ENCODE measurements around the gene PERCC1.

Gene PERCC1

DNA sequence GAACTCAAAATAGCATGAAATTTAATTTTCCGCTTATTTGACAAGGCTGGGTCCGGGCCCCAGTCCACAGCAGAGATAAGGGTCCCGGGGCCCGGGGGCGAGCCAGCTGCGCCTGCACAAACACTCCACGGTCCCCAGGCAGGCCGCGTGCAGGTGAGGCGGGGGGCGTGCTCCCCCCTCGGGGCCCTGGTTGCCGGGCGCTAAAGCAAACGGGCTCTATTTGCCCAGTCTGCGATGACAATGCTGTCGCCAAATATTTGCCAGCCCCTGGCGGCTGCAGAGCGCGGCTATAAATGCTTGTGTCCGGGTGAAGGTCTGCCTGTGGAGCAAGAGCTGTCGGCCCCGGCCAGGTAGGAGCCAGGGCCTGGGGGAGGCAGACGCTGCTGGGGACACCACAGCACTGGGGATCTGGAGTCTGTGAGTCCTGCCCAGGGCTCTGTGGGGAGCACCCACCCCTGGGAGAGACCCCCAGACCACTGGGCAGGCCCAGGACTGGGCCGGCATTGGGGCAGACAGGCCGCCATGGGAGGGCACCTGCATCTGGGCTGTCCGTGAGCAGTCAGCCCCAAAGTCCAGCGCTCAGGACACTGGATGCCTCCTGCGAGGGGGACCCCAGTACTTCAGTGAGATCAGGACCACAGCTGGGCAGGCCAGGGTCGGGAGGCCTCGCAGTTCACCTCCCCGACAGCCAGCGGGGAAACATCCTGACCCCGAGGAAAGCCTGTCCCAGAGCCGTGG lies at the start of gene PERCC1:
TSS of gene PERCC1 (plus strand) at position 320 of the 738 bp plus-strand sequence. CDS start 1,516 bp downstream, outside the sequence.
- in situ Hi-C loops (cut with MboI; ENCODE audit: low sequenced_read_pairs) = no loop called here

DNA sequence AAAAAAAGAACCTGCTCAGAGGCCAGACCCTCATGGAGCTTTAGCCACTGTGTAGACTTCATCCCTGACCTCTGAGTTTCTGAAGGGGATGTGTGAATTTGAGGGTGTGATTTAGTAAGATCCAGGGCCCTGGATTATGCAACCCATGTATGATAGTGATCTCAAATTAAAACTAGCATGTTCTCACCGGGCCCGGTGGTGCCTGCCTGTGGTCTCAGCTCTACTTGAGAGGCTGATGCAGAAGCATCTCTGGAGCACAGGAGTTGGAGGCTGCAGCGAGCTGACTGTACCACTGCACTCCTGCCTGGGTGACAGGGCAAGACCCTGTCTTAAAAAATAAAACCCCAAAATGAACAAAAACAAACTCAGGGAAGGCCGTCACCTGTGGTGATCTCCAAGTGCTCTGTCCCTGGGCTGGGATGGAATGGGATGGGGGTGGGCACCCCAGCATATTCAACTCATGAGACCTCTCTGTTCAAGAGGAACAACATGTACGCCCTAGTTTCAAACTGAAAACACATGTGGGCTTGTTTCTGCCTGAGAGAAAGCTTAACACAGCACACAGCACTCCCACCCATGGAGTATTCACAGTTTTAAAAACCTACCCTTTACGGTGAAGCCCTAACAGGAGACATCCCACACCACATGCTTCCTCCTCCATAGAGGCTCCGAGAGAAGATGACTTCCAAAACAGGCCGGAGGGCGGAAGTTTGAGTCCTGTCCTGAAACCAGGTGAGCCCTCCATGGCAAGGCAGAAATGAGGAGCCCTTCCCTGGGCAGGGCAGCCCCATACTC lies 49.1 kb upstream of the PERCC1 start:
- in situ Hi-C loops (cut with MboI; ENCODE audit: low sequenced_read_pairs) = no loop called here

DNA sequence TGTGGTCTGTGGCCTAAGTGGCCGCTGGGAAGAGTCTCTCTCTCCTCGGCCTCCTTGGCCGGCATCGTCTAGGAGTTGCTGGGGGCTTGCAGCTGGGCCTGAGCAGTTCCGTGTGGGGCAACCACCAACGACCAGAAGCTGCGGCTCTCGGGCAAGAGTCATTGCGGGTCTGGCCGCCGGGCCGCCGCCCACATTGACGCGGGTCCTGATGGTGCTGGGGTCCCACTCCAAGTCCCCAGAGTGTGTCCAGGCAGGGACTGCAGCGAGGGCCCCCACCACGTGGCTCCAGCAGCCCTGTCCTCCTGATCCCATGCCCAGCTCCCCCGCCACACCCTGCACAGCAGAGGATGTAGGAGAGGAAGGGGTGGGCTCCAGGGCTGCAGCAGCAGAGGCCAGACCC lies 47.3 kb upstream of the PERCC1 start:
- in situ Hi-C loops (cut with MboI; ENCODE audit: low sequenced_read_pairs) = no loop called here

DNA sequence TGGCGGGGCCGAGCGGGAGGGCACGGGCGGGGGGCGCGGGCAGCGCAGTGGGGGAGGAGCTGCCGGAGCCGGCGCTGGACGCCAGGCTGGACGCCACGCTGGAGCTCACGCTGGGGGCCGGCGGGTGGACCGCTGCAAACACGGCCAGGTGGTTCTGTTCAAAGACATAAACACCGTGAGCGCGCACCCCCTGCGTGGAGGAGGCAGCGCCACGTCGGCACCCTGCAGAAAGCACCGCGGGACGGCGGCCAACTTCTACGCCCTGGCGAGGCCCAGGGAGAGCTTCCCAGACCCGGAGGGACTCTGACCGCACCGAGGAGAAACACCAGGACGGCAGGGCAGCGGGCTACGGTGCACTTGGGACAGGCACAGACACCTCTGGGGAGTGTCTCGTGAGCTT lies 45.6 kb upstream of the PERCC1 start:
- in situ Hi-C loops (cut with MboI; ENCODE audit: low sequenced_read_pairs) = no loop called here

DNA sequence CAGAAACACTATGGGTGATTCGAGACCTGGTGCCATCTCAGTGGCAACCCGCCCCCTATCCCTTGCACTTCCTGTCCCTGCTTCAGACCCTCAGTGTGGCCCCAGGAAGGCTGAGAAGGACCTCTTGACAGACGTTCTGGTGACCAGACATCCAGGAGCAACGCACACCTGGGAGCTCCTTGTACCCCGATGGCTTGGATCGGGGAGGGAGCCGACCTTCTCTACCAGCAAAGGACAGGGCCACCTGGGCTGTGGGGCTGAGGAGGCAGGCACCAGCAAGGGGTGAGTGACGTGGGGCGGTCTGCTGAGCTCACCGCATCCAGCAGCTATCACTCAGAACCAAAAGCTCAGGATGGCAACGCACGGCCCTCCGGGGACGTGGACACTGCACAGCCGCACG lies 43.5 kb upstream of the PERCC1 start:
- in situ Hi-C loops (cut with MboI; ENCODE audit: low sequenced_read_pairs) = no loop called here

DNA sequence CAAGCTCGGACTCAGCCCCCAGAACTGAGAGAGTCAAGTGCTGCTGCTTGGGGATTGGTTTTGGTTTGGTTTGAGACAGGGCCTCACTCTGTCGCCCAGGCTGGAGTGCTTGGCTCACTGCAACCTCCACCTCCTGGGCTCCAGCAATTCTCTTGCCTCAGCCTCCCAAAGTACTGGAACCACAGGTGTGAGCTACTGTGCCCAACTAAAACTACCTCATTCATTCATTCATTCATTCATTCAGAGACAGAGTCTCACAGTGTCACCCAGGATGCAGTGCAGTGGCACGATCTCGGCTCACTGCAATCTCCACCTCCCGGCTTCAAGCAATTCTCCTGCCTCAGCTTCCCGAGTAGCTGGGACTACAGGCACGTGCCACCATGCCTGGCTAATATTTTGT lies 41.1 kb upstream of the PERCC1 start:
- in situ Hi-C loops (cut with MboI; ENCODE audit: low sequenced_read_pairs) = no loop called here

DNA sequence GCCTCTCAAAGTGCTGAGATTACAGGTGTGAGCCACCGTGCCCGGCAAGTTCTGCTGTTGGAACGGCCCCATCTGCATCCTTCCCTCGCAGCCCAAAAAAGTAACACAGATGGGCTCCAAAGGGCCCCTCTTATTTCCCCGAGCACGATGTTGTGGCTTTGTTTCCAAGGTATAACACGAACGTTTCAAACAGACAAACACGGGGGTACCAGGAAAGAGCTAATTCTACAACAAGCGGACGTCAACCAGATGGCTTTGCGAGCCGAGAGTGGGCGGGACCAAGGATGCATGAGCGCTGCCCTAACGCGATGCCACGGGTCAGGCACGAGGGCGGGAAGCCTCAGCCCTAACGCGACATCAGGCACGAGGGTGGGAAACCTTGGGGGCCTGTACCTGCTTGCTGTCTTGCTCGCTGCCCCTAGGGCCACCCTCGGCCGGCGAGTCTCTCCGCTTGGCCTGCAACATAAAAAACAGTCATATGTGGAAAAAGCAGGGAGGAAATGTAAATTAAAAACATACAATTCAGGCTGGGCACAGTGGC lies 40.6 kb upstream of the PERCC1 start:
- in situ Hi-C loops (cut with MboI; ENCODE audit: low sequenced_read_pairs) = no loop called here

DNA sequence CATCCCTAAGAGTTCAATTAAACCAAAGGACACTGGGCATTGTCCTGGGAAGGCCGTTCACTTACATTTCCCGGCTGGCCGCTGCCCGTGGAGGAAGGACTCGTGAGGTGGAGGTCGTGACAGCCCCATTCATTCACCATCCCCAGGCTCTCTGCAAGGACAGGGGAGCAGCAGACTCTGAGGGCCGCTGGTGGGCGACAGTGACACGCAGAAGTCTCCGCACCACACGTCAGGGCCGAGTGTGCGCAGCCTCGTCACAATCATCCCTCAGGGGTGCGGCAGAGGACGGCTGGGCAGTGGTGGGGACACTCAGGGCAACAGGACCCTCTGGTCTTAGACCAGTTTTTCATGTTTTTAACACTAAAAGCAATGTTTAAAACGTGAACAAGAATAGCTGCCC lies 38.1 kb upstream of the PERCC1 start:
- in situ Hi-C loops (cut with MboI; ENCODE audit: low sequenced_read_pairs) = no loop called here

DNA sequence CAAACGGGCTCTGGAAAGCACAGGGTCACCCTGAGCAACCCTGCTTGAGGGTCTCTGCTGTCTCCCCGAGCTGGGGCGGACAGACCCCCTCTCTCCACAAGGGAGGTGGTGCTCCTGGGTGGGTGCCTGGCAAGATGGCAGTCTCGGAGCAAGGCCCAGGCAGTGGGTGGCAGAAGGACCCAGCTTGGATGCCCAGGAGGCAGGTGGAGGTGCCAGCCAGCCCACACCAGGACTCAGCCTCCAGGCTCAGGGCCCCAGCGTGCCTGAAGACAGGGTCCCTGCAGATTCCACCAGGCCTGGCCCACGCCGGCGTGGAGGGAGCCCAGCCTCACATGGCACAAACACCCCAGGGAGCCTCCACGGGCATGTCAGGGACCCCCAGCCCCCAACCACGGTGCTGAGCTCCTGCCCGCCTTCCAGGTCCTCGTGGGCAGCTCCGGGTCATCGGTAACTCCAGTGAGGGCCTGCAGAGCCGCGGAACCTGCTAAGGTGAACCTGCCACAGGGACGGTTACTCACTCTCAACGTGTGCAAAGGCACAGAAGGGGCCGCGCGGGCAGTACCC lies 37.2 kb upstream of the PERCC1 start:
- in situ Hi-C loops (cut with MboI; ENCODE audit: low sequenced_read_pairs) = no loop called here

DNA sequence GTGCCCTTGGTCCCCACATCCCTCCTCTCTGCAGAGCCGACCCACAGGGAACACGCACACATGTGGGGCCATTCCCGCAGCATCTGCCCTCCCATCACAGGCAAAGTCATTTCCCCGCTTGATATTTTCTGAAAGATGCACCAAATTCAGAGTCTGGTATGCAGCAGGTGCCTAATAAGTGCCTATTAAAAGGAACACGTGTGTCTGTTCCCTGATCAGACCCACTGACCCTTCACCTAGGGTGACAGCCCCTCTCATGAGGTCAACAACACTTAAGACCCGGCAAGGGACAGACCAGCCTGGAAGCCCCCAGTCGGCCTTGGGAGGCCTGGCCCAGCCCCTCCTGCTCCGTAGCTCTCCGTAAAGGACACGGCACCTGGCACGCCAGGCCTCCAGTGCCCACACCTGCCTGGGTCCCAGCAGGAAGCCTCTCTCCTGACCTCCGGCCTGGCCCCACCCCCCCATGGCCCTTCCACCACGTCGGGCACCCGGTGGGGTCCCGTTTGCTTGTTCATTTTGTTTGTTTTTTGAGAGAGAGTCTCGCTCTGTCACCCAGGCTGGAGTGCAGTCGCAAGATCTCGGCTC lies 36.4 kb upstream of the PERCC1 start:
- in situ Hi-C loops (cut with MboI; ENCODE audit: low sequenced_read_pairs) = no loop called here

DNA sequence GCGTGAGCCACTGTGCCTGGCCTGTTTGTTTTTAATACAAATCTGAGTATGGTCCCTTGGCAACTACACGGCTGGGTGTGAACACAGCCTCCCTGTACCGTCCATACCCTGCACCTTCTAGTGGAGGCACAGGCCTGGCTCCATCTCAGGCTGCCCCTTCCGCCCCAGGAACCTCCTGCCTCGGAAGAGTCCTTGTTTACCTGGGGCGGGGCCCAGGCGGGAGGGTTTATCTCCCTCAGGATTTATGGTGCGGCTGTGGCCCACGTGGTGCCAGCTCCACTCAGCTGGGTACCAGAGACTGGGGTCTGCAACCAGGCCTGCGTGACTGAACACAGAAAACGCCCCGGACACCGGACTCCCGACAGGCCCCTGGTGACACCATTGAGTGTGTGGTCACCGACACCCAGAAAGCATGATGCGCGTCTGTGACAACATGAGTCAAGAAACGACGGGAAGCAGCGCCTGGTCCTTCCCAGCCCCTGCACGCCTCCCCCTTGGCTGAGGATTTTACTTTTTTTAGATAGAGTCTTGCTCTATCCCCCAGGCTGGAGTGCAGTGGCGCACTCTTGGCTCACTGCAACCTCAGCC lies 35.3 kb upstream of the PERCC1 start:
- in situ Hi-C loops (cut with MboI; ENCODE audit: low sequenced_read_pairs) = no loop called here

DNA sequence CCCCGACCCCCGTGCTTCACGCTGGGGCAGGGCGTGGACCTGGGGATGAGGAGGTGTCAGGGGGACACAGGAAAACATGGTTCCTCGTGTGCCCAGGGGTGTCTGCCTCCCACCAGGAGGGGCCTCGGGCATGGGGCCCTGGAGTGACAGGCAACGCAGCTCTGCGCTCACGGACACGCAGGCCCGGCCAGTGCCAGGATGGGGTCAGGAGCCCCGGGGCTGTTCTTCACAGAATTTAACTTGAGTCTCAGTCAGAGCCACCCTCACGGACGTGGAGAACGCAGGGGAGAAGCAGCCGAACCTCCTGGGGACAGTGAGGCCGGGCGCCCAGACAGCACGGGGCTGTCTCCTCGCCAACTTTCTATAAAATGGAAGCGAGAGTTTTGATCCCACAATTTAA lies 33.1 kb upstream of the PERCC1 start:
- in situ Hi-C loops (cut with MboI; ENCODE audit: low sequenced_read_pairs) = no loop called here

DNA sequence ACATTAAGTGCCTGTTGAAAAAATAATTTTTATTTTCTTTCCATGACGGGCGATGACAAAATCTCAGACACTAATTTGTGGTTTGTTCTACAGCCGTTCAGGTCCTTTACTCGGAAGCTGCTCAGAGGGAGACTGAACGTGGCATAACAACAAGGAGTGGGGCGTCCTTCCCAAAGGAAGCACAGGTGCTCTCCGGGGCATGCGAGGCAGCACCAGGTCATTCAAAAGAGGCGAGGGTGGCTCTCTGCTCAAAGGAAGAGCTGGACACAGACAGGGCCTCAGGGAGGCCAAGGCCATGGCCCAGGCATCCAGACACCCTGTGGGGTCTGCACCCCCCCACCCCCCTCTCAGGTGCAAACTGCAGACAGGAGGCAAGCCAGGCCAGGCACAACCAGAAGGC lies 32.5 kb upstream of the PERCC1 start:
- in situ Hi-C loops (cut with MboI; ENCODE audit: low sequenced_read_pairs) = no loop called here

DNA sequence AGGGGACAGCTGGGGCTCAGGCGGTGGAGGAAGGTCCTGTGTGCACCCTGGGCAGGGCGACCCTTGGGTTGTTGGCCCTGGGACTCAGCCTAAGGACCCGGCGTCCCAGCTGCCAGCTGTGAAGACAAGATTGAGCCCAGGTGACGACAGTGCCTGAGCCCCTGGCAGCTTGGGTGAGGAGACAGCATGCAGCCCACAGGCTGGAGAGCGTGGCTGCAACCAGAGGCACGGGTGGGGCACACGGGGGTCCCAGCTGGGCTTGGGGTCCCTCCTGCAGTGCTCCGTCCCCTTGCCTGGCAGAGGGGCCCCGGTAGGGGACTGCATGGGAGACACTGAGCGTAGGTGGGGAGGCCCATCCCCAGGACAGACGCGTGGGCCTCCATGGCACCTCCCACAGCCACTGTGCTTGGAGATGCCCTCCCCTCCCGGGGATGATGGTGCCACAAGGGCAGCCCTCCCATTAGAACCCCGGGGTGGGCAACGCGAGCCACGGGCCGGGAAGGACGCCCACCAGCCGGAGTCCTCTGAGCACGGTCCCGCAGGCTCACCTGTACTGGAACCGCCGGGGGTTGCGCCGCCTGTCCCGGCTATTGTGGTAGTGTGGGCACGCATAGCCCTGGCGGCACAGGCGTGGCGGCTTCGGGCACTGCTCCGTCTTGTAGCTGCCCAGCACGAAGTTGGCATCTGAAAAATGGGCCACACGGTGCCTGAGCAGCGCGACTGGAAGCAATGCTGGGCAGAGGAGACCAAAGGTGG lies 31.9 kb upstream of the PERCC1 start:
- in situ Hi-C loops (cut with MboI; ENCODE audit: low sequenced_read_pairs) = no loop called here

DNA sequence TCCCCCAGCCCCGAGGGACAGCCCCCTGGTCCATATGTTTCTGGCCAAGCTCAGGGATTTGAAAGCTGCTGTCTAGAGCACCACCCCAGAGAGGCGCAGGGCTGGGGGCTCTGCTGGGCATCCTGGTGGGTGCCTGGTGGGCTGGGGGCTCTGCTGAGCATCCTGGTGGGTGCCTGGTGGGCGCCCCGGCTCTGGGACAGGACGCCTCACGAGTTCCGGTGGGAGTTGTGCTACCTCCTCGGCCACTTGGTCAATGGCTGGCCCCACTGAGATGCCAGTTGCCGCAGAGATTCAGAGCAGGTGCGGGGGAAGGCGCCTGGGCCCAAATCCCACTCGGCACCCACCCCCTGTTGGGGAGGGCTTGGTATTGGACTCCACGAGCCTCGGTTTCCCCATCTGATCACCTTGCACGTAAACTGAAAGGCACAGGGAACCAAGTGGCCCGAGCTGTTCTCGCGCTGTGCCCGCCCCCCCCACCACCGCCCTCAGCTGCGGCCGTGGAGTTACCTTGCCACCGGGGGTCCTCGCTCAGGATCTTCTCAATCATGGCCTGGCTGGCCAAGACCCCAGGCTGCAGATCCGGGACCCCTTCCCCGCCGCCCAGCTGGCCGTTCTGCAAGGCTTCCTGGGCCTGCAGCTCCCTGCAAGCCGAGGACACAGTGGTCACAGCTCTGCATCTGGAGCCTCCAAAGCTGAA lies 29.7 kb upstream of the PERCC1 start:
- in situ Hi-C loops (cut with MboI; ENCODE audit: low sequenced_read_pairs) = no loop called here

DNA sequence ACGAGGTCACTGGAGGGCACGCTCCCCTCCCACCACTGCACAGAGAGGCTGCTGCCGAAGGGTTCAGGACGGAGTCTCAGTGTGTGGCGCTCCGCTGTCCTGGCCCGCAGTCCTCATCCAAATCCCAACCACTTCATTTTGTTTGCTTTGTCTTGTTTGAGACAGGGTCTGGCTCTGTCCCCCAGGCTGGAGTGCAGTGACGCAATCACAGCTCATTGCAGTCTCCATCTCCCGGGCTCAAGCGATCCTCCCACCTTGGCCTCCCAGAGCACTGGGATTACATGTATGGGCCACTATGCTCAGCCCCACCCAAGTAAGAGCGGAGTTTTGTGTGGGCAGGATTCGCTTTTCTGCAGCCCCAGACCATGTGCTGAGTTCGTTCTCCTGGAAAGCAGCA lies 29.1 kb upstream of the PERCC1 start:
- in situ Hi-C loops (cut with MboI; ENCODE audit: low sequenced_read_pairs) = no loop called here

DNA sequence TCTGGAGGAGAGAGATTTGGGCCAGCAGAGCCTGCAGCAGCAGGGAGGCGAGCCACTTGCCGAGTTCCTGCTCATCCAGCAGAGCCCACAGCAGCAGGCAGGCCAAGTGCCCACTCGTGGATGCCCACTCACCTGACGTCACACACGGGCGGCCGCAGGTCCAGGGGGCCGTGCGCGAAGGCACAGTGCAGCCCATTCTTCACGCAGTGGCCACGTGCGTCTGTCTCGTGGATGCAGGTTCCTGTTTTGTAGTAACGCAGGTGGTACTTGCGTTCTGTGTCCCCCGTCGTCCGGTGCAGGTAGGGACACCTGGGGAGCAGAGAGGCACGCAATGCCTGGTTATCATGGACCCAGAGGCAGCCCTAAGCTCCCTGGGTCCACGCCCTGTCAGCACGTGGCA lies 27.8 kb upstream of the PERCC1 start:
- in situ Hi-C loops (cut with MboI; ENCODE audit: low sequenced_read_pairs) = no loop called here

DNA sequence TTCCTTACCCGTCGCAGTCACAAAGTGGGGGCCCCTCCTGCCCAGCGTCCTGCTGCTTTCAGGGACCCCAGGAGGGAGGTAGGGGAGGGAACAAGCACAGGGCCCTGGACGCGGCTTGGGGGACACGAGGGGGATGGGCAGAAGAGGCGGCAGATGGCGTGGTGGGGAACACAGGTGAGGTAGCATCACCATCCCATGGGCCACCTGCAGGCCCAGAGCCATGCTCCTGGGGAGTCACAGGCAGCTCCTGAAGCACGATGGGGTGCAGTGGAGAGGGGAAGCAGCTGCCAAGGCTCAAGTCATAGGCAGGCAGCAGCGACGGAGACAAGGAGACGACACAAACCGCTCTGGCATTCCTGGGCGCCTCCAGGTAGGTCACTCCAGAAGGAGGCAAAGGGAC lies 27.1 kb upstream of the PERCC1 start:
- in situ Hi-C loops (cut with MboI; ENCODE audit: low sequenced_read_pairs) = no loop called here

DNA sequence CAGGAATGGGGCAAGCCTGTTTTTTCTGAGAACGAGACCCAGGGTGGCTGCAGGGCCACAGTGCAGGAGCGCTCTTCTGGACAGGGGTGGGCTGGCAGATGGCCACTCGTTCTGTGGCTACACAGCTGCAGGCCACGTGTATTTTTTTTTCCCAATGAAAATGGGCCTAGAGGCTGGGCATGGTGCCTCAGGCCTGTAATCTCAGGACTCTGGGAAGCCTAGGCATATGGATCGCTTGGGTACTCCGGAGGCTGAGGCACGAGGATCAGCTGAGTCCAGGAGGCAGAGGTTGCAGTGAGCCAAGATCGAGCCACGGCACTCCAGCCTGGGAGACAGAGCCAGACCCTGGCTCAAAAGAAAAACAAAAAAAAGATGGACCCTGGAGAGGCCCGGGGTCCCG lies 23.1 kb upstream of the PERCC1 start:
- in situ Hi-C loops (cut with MboI; ENCODE audit: low sequenced_read_pairs) = no loop called here

Measured in HL-60/S4 (cell line).